ENCODE measurements around the gene LDLRAD3. TPM values are rescaled to one million over a fixed set of nuclear protein-coding genes. Genes with fewer than 3 reads are reported as not detected.

The LDLRAD3 gene
- total RNA-seq, 1 donor from 2014 or later, result 8.6 TPM

GRCh38 chr11:36056160-36056751 lies 112.4 kb downstream of the LDLRAD3 start:
- Mint-ChIP-seq H3K9me3 (ENCODE audit: low read depth) (peaks cover 9% of the 10 kb centered on the region), H3K4me1 (ENCODE audit: low read depth) (peaks cover 6% of the 10 kb centered on the region), H3K27me3 (ENCODE audit: low read depth) (no peaks in the 10 kb centered on the region), H3K36me3 (ENCODE audit: low read depth) (peaks cover 10% of the 10 kb centered on the region), H3K27ac (ENCODE audit: unreplicated experiment) (no peak overlapping the region), H3K4me3 (ENCODE audit: unreplicated experiment) (no peak overlapping the region)
- DNase-seq (ENCODE audit: low spot score), result no peak
- peak; percentile 75 for TF ChIP-seq CTCF (IDR thresholded peaks at IDR 0.05)

GRCh38 chr11:36057379-36058042 lies 113.6 kb downstream of the LDLRAD3 start:
- H3K4me1 Mint-ChIP-seq (ENCODE audit: low read depth), result no peaks in the 10 kb centered on the region
- no peak for TF ChIP-seq CTCF (IDR thresholded peaks at IDR 0.05)
- no peaks in the 10 kb centered on the region for H3K27me3 Mint-ChIP-seq (ENCODE audit: low read depth)
- no peak overlapping the region for H3K27ac Mint-ChIP-seq (ENCODE audit: unreplicated experiment)
- H3K9me3 Mint-ChIP-seq (ENCODE audit: low read depth), result peaks cover 9% of the 10 kb centered on the region
- DNase-seq (ENCODE audit: low spot score), result no peak
- H3K4me3 Mint-ChIP-seq (ENCODE audit: unreplicated experiment), result no peak overlapping the region
- peaks cover 10% of the 10 kb centered on the region for H3K36me3 Mint-ChIP-seq (ENCODE audit: low read depth)

GRCh38 chr11:36059660-36060059 lies 115.8 kb downstream of the LDLRAD3 start:
- no peak for DNase-seq (ENCODE audit: low spot score)
- H3K4me1 Mint-ChIP-seq (ENCODE audit: low read depth), result no peaks in the 10 kb centered on the region
- no peak overlapping the region for H3K27ac Mint-ChIP-seq (ENCODE audit: unreplicated experiment)
- no peak overlapping the region for H3K4me3 Mint-ChIP-seq (ENCODE audit: unreplicated experiment)
- peaks cover 7% of the 10 kb centered on the region for H3K36me3 Mint-ChIP-seq (ENCODE audit: low read depth)
- H3K9me3 Mint-ChIP-seq (ENCODE audit: low read depth), result peaks cover 7% of the 10 kb centered on the region
- no peak for TF ChIP-seq CTCF (IDR thresholded peaks at IDR 0.05)
- no peaks in the 10 kb centered on the region for H3K27me3 Mint-ChIP-seq (ENCODE audit: low read depth)

- peaks cover 8% of the 10 kb centered on the region for H3K4me1 Mint-ChIP-seq (ENCODE audit: low read depth)
- H3K36me3 Mint-ChIP-seq (ENCODE audit: low read depth), result peaks cover 7% of the 10 kb centered on the region
- H3K4me3 Mint-ChIP-seq (ENCODE audit: unreplicated experiment), result no peak overlapping the region
- H3K27me3 Mint-ChIP-seq (ENCODE audit: low read depth), result no peaks in the 10 kb centered on the region
- H3K27ac Mint-ChIP-seq (ENCODE audit: unreplicated experiment), result no peak overlapping the region
- no peak for DNase-seq (ENCODE audit: low spot score)
- H3K9me3 Mint-ChIP-seq (ENCODE audit: low read depth), result peaks cover 4% of the 10 kb centered on the region
- no peak for TF ChIP-seq CTCF (IDR thresholded peaks at IDR 0.05)
These were observed 117.1 kb downstream of the LDLRAD3 start for GRCh38 chr11:36060926-36061325.

GRCh38 chr11:36061471-36061870 lies 117.6 kb downstream of the LDLRAD3 start:
- H3K36me3 Mint-ChIP-seq (ENCODE audit: low read depth), result peaks cover 7% of the 10 kb centered on the region
- no peak overlapping the region for H3K4me3 Mint-ChIP-seq (ENCODE audit: unreplicated experiment)
- TF ChIP-seq CTCF (IDR thresholded peaks at IDR 0.05), result no peak
- H3K27me3 Mint-ChIP-seq (ENCODE audit: low read depth), result no peaks in the 10 kb centered on the region
- DNase-seq (ENCODE audit: low spot score), result no peak
- peaks cover 4% of the 10 kb centered on the region for H3K9me3 Mint-ChIP-seq (ENCODE audit: low read depth)
- H3K27ac Mint-ChIP-seq (ENCODE audit: unreplicated experiment), result no peak overlapping the region
- peaks cover 8% of the 10 kb centered on the region for H3K4me1 Mint-ChIP-seq (ENCODE audit: low read depth)
